K562 (cell line): ENCODE data around the gene FBXW7. TPM values are rescaled to one million over a fixed set of nuclear protein-coding genes. Genes with fewer than 3 reads are reported as not detected.

ENCODE experiments used
- ATAC-seq: fragments of 200-7000 bp; cut with Tn5 transposase; 3 replicates; pipeline ENCODE4 v1.9.1; 2020; ENCODE audit warnings: moderate library complexity
- BruUV-seq: library from RNA; stranded (reverse); fragments of 400-500 nt; replicated peaks from 2 replicates; lab custom pipeline; 2021; lab: Mats Ljungman, UMichigan
- CTCF ChIA-PET: fragments of 300-600 bp; formaldehyde crosslinking; extraction: SDS; loops from one replicate; lab custom pipeline; 2021; ENCODE audit warnings: low intra/inter-chr PET ratio; lab: Yijun Ruan, JAX
- POLR2A ChIA-PET: fragments of 300-600, 350-650 bp; sonication (Branson Sonifier 250); formaldehyde crosslinking; extraction: SDS; loops from one replicate; lab custom pipeline; 2021; ENCODE audit warnings: antibody characterized with exemption, inconsistent platforms; lab: Yijun Ruan, JAX
- DNase-seq, 4 experiments: peaks; one replicate each; pipeline versions ENCODE4 v3.0.0 to v3.0.0-alpha.2; 2011 to 2018; ENCODE audit warnings: low spot score in 3 of 4, mixed read lengths in 3 of 4; ENCODE audit errors: extremely low read depth in 1 of 4
- FAIRE-seq: peaks from 2 replicates; lab custom pipeline; 2011; peaks lifted over from hg19 to GRCh38; lab: Jason Lieb, UNC
- H2AFZ ChIP-seq: 2 replicates; pipeline ENCODE4 v1.6.0; 2011; ENCODE audit warnings: low read depth, low read length, control low read depth, inconsistent platforms
- H3K27ac ChIP-seq: fragments of 200-600 bp; 3 replicates; pipeline ENCODE4 v1.8.0; 2011; ENCODE audit warnings: low read depth, mild to moderate bottlenecking, control low read depth, inconsistent platforms, low read length, moderate library complexity, mixed read lengths; ENCODE audit errors: extremely low read depth
- H3K27me3 ChIP-seq, 2 experiments: fragments of 300-600 bp in 1 of 2; 2 replicates in 1 of 2; 3 replicates in 1 of 2; pipeline versions ENCODE4 v1.6.0 to v1.8.0; 2011; ENCODE audit warnings: inconsistent platforms in 2 of 2, low read length in 2 of 2, mild to moderate bottlenecking in 1 of 2, mixed read lengths in 1 of 2, moderate library complexity in 1 of 2; ENCODE audit not compliant: control insufficient read depth in 2 of 2, insufficient read depth in 2 of 2
- H3K36me3 ChIP-seq: fragments of 300-600 bp; 3 replicates; pipeline ENCODE4 v1.8.0; 2011; ENCODE audit warnings: mild to moderate bottlenecking, low read length, inconsistent platforms; ENCODE audit not compliant: control insufficient read depth, insufficient read depth
- H3K4me1 ChIP-seq, 2 experiments: fragments of 200-600 bp in 1 of 2; replicated peaks in 1 of 2; 2 replicates in 1 of 2; 3 replicates in 1 of 2; pipeline versions ENCODE4 v1.5.1 to v1.8.0; 2011; ENCODE audit warnings: inconsistent platforms in 2 of 2, low read length in 2 of 2, mild to moderate bottlenecking in 1 of 2, mixed read lengths in 1 of 2, moderate library complexity in 1 of 2; ENCODE audit not compliant: control insufficient read depth in 2 of 2, insufficient read depth in 2 of 2
- H3K4me2 ChIP-seq: 2 replicates; pipeline ENCODE4 v1.6.1; 2011; ENCODE audit warnings: low read length, control low read depth, inconsistent platforms, mixed read lengths; ENCODE audit not compliant: insufficient read depth
- H3K4me3 ChIP-seq: fragments of 200-600 bp; sonication (generic), shearing (Covaris generic); 2 replicates; pipeline ENCODE4 v1.5.1; 2016; ENCODE audit warnings: control low read depth, inconsistent platforms
- H3K79me2 ChIP-seq: fragments of 200-600 bp; 3 replicates; pipeline ENCODE4 v1.8.0; 2011; ENCODE audit warnings: low read length, inconsistent platforms; ENCODE audit not compliant: control insufficient read depth, insufficient read depth
- H3K9ac ChIP-seq, 2 experiments: 2 replicates each; pipeline versions ENCODE4 v1.6.0 to v1.6.1; 2011; ENCODE audit warnings: low read depth in 2 of 2, low read length in 2 of 2, control low read depth in 1 of 2, inconsistent platforms in 1 of 2, mild to moderate bottlenecking in 1 of 2, mixed read lengths in 1 of 2; ENCODE audit not compliant: insufficient read depth in 1 of 2
- H3K9me1 ChIP-seq: one replicate; pipeline ENCODE4 v1.6.0; 2011; ENCODE audit warnings: inconsistent platforms, mild to moderate bottlenecking, low read length, moderate library complexity; ENCODE audit not compliant: control insufficient read depth, insufficient read depth
- H3K9me3 ChIP-seq: replicated peaks from 2 replicates; pipeline ENCODE4 v1.5.1; 2011; ENCODE audit warnings: low read depth, low read length, inconsistent platforms; ENCODE audit not compliant: control insufficient read depth, insufficient read depth
- H4K20me1 ChIP-seq: replicated peaks from 2 replicates; pipeline ENCODE4 v1.6.1; 2011; ENCODE audit warnings: low read length, inconsistent platforms, mixed read lengths; ENCODE audit not compliant: control insufficient read depth, insufficient read depth
- BCLAF1 ChIP-seq, 2 experiments: fragments of 450-650 bp in 1 of 2; IDR thresholded peaks; 2 replicates each; pipeline ENCODE4 v1.6.1; 2011 to 2017; ENCODE audit warnings: low read depth in 2 of 2, antibody characterized with exemption in 1 of 2, borderline replicate concordance in 1 of 2, low read length in 1 of 2, mild to moderate bottlenecking in 1 of 2, mixed read lengths in 1 of 2; ENCODE audit not compliant: control insufficient read depth in 1 of 2
- NCOA2 ChIP-seq, 2 experiments: fragments of 450-650 bp; IDR thresholded peaks; 2 replicates each; pipeline ENCODE4 v1.6.1; 2018; ENCODE audit warnings: mild to moderate bottlenecking in 2 of 2, moderate library complexity in 1 of 2; ENCODE audit not compliant: partially characterized antibody in 2 of 2
- RAD21 ChIP-seq, 2 experiments: fragments of 250-450 bp in 1 of 2; fragments of 450-650 bp in 1 of 2; sonication (Bioruptor Pico) in 1 of 2; formaldehyde crosslinking in 1 of 2; IDR thresholded peaks in 1 of 2; conservative IDR thresholded peaks in 1 of 2; 2 replicates each; pipeline versions ENCODE4 v1.4.0 to v1.8.0; 2020 to 2022; ENCODE audit warnings: mild to moderate bottlenecking in 2 of 2, moderate library complexity in 1 of 2
- THRA ChIP-seq: fragments of 450-650 bp; IDR thresholded peaks from 2 replicates; pipeline ENCODE4 v1.6.1; 2017; ENCODE audit warnings: mild to moderate bottlenecking, moderate library complexity
- ZBTB1 ChIP-seq: sonication (generic); formaldehyde crosslinking; IDR thresholded peaks from 2 replicates; pipeline ENCODE4 v1.8.1; 2023; ENCODE audit warnings: missing genetic modification reagents, low read depth, mild to moderate bottlenecking, borderline replicate concordance
- ZNF316 ChIP-seq: fragments of 450-650 bp; IDR thresholded peaks from 2 replicates; pipeline ENCODE4 v1.6.1; 2016
- ZNF668 ChIP-seq: fragments of 250-450 bp; sonication (Bioruptor Pico); IDR thresholded peaks from 2 replicates; pipeline ENCODE4 v1.8.0; 2022; ENCODE audit warnings: mild to moderate bottlenecking, inconsistent platforms
- WGBS: fragments of 100-300 bp; shearing (Covaris generic); methylation state at CpG from one replicate; pipeline ENCODE4 v1.1.6; 2016; ENCODE audit warnings: low coverage, mixed read lengths; ENCODE audit not compliant: insufficient coverage; ENCODE audit errors: missing lambda C conversion rate; 5-methylcytosine and 5-hydroxymethylcytosine counted together
- in situ Hi-C: fragments of 300-500 bp; cut with MboI; formaldehyde crosslinking; loops from 4 replicates; pipeline ENCODE4 v1.15.0; 2018; ENCODE audit warnings: inconsistent platforms, mixed read lengths
- intact Hi-C: fragments of 100-400 bp; cut with micrococcal nuclease; formaldehyde crosslinking; loops from 2 replicates; pipeline ENCODE4 v1.14.2; 2022
- polyA plus RNA-seq, 8 experiments: library from polyadenylated mRNA; depleted of rRNA in 4 of 8; stranded (reverse) in 5 of 8; unstranded in 3 of 8; fragments of >200 nt; fragmentation: Nextera tagmentation in 2 of 8; fragmentation: Illumina TruSeq in 1 of 8; extraction: Ambion mirVana in 2 of 8; extraction: Trizol in 1 of 8; gene quantifications; 2 replicates each; pipeline versions ENCODE4 v1.2.1 to v1.2.3, GENCODE V29; 2011 to 2014; ENCODE audit warnings: inconsistent platforms in 1 of 8, missing spikeins in 1 of 8
- total RNA-seq, 7 experiments: library from RNA; depleted of rRNA in 6 of 7; stranded (reverse); fragments of >200 nt in 6 of 7; fragmentation: Illumina TruSeq in 2 of 7; extraction: Trizol in 2 of 7; gene quantifications; 2 replicates each; pipeline versions ENCODE4 v1.2.1 to v1.2.3, GENCODE V29; 2011 to 2021; ENCODE audit warnings: low replicate concordance in 1 of 7

FBXW7 gene
- total and polyA plus RNA-seq, 9 of the 15 experiments (the other 6 are each of a cell fraction or from before 2014, with no cell fraction given), result 6.8 to 44.2 (median 16.4) TPM

DNA sequence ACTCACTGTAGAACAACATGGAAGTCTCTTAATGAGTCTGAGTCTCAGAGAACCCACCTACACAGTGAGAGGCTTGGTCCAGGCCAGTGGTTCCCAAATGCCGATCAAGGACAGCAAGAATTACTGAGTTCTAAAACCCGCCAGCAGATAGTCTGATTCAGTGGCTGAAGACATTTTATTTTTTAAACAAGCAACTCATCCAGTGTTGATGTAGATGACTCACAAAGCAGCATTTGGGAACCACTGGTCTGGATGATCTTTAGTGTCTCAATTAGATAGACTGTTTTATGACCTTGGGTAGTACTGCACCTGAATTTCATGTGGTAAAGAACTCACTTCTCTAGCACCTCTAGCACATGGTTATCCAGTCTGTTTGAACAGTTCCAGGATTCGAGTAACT lies 193.6 kb downstream of the FBXW7 start:
- ATAC-seq, result no peak
- H3K36me3 ChIP-seq, result peaks cover 7% of the 10 kb centered on the region; the same call in 1 of the 3 replicates
- no peak for TF ChIP-seq THRA
- no peak for TF ChIP-seq NCOA2 (IDR thresholded peaks at IDR 0.05; ENCODE audit: partially characterized antibody in 2 of 2)
- no peak for TF ChIP-seq BCLAF1 (IDR thresholded peaks at IDR 0.05; ENCODE audit: borderline replicate concordance in 1 of 2, control insufficient read depth in 1 of 2, low read depth in 2 of 2, low read length in 1 of 2)
- TF ChIP-seq ZNF316, result no peak
- TF ChIP-seq RAD21 (CRISPR knock-in tag; conservative IDR thresholded peaks at IDR 0.05 in 1 of 2, IDR thresholded peaks at IDR 0.05 in 1 of 2), result no peak
- TF ChIP-seq ZBTB1 (CRISPR knock-in tag), result no peak
- TF ChIP-seq ZNF668 (CRISPR knock-in tag), result no peak
- H3K4me1 ChIP-seq, result no peaks in the 10 kb centered on the region
- FAIRE-seq, result peak; percentile 26
- H3K27ac ChIP-seq, result no peak overlapping the region
- 90% methylated on average over 3 of the region's 3 CpGs for WGBS
- H4K20me1 ChIP-seq, result no peaks in the 10 kb centered on the region
- H3K4me3 ChIP-seq, result no peak overlapping the region
- H3K27me3 ChIP-seq, result no peaks in the 10 kb centered on the region
- H3K9me3 ChIP-seq, result no peaks in the 10 kb centered on the region
- DNase-seq, result no peak
- CTCF ChIA-PET, result no interaction called here
- POLR2A ChIA-PET, result no interaction called here
- H2AFZ ChIP-seq, result no peak overlapping the region
- no peaks in the 10 kb centered on the region for H3K79me2 ChIP-seq
- BruUV-seq, result no TSS peak
- no peaks in the 10 kb centered on the region for H3K9me1 ChIP-seq
- in situ Hi-C loops, result no loop called here
- no peak overlapping the region for H3K9ac ChIP-seq
- intact Hi-C loops, result no loop called here
- no peak overlapping the region for H3K4me2 ChIP-seq
